NCI-H128 (cell line): ENCODE measurements around the gene FOXF1.

ENCODE experiments used
- DNase-seq: peaks from one replicate; lab custom pipeline; 2025; ENCODE audit not compliant: unreplicated experiment; lab: John Stamatoyannopoulos, UW

FOXF1 gene

DNA sequence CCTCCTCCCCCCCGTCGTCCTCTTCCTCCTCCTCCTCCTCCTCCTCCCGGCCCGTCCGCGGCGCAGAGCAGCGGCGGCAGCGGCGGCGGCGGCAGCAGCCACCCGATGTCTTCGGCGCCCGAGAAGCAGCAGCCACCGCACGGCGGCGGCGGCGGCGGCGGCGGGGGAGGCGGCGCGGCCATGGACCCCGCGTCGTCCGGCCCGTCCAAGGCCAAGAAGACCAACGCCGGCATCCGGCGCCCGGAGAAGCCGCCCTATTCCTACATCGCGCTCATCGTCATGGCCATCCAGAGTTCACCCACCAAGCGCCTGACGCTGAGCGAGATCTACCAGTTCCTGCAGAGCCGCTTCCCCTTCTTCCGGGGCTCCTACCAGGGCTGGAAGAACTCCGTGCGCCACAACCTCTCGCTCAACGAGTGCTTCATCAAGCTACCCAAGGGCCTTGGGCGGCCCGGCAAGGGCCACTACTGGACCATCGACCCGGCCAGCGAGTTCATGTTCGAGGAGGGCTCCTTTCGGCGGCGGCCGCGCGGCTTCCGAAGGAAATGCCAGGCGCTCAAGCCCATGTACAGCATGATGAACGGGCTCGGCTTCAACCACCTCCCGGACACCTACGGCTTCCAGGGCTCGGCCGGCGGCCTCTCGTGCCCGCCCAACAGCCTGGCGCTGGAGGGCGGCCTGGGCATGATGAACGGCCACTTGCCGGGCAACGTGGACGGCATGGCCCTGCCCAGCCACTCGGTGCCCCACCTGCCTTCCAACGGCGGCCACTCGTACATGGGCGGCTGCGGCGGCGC lies at the start of gene FOXF1:
Gene FOXF1 (plus strand): TSS at position 63 of the 797 bp plus-strand sequence. CDS start 43 bp downstream, at position 106.
- DNase-seq: no peak

DNA sequence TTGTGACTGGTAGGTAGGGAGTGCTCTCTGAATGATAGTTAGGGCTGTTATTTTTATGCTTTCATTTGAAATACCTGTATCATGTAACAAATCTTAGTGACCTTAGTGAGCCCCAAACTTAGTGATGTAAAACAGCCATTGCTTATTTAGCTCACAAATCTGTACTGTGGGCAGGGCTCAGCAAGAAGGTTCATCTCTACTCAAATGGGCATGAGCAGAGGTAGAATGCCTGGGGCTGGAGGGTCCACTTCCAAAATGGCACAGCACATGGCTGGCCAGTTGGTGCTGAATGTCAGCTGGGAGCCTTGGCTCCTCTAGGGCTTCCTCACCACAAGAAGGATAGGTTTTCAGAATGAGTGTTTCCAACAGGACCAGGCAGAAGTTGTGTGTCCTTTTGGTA lies 49.3 kb upstream of the FOXF1 start:
- no peak for DNase-seq

DNA sequence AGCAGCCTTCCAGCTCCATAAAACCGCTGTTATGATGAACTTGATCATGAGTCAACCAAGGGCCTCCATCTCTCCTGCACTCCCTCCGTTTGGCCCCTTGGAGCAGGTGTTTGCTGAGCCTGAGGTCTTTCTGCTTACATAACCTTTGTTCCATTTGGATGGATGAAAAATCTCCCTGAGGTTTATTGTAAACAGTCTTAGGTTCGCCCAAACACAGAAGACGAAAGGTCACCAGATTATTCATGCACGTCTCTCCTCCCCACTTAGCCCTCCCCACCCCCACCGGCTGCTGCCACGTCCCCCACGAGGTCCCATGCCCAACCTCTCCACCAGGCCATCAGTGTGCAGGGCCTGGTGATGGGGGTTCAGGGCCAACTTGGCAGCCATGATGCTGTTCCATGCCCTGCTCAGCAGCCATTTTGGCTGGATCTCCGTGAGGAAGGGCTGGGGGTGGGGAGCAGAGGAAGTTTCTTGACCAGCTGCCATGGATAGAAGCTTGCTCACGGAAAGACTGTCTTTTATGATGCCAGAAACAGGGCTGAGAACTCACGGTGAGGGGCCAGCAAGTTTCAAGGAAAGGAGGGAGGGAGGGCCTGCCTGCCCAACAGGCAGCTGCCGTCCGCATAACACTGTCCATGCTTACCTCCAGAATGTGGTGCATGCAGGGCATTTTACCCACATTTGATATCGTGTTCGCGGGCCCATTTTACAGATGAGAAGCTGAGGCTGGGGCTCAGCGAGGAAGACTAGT lies 47.8 kb upstream of the FOXF1 start:
- no peak for DNase-seq

DNA sequence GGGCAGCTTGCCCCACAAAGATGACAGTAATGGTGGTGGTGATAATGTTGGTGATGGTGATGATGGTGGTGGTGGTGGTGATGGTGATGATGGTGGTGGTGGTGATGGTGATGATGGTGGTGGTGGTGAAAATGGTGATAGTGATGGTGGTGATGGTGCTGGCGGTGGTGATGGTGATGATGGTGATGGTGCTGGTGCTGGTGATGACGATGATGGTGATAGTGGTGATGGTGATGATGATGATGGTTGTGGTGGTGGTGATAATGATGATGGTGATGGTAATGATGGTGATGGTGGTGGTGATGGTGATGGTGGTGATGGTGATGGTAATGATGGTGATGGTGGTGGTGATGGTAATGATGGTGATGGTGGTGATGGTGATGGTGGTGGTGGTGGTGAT lies 46.3 kb upstream of the FOXF1 start:
- no peak for DNase-seq

DNA sequence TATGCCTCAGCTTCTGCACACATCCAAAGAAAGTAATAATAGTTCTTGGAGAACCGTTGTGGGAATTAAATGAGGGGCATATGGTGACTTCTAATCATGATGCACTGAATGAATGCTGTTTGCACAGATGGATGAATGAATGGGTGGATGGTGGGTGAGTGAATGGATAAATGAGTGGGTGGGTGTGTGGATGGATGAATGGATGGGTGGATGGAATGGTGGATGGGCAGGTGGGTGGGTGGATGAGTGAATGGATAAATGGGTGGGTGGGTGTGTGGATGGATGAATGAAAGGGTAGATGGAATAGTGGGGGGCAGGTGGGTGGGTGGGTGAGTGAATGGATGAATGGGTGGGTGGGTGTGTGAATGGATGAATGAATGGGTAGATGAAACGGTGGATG lies 44.9 kb upstream of the FOXF1 start:
- DNase-seq: no peak

DNA sequence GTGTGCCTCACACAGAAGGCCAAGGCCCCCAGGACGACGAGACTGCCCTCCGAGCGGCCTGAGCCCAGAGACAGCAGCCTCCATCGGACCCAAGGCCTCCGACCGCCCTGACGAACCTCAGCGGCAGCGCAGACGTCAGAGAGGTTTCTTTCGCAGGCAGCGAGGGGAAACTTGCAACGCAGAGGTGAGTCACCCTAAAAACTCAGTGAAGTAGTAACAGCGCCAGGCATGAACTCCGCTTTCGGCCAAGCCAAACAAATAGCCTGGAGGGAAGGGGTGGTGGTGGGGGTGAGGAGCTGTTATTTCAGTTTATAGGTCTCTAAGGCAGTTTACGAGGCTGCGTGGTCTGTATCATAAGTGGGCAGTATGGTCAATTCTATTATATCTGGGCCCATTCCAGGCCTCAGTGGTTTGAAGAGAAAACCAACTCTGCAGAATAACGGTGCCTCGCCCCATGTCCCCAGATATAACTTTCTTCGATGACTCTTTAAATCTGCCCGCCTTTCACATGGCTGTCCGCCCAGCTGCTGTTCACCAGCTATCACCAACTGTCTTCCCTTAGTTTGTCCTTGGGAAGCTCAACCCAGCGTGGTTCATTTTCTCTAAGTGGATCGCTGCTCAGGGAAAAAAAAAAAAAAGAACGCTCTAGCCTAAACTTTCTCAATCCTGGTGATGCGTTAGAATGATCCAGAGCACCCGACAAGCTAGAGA lies 43.5 kb upstream of the FOXF1 start:
- no peak for DNase-seq

DNA sequence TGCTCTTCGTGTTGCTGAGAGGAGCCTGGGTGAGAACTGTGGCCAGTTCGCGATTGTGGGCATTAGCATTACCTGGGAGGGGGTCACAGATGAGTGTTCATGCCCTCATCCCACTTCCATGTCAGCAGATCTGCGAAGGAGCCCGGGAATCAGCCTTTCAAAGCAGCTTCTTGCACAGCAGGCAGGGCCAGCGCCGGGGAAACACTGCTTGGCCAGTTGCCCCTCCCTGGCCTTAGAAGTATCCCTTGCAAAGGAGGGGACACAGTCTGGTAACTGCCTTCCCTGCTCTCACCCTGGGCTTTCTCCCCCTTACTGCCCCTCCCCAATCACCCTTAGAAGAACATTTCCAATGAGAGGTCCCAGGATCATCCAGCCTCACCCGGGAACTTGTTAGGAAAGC lies 42.8 kb upstream of the FOXF1 start:
- DNase-seq: no peak

DNA sequence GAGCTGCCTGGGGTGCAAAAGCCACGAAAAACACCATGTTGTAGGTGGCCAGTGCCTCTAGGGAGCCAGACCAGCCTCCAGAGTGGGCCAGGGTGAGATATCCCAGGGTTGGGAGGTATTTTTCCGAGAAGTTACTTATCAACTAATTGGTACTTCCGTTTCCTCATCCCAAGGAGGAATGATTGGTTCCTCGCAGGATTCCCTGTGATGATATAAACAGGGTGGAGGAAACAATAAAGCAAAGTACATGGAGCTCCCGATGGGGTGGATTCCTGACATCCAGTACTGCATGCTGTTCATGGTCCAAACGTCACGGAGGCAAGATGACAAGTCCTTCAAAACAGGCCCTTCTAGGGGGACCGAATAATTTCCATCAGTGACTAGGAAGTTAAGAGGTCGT lies 39.4 kb upstream of the FOXF1 start:
- no peak for DNase-seq

DNA sequence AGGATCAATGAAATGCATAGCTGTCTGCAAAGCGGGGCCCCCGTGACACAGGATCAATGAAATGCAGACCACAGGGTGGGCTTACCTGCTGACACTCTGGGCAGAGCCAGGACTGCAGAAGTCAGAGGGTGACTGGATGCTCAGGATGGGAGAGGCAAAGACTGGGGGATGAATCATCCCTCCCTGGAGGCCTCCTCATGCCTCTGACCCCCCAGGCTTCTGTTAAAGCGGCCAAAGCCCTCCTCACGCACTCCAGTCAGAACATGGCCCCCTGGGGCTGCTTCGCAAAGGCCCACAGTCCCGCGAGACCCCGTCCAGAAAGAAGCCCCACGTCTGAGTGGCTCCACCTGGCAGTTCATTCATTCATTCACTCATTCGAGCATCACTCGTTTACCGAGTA lies 38.4 kb upstream of the FOXF1 start:
- no peak for DNase-seq

DNA sequence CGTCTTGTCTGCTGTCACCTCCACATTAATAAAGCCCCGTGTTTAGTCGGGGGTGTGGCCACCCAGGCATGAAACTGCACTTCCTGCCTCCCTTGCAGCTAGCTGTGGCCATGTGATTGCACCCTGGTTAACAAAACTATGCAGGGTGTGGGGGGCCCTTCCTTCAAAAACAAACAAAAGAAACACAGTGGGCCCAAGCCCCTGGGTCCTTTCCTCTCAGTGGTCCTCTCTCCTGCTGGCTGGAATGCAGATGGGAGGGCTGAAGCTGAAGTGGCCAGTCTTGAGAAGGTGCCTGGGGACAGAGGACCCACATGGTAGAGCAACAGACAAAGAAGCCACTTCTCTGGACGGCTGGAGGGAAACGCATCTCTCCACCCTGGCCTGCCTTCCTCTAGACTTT lies 38.0 kb upstream of the FOXF1 start:
- DNase-seq: no peak

DNA sequence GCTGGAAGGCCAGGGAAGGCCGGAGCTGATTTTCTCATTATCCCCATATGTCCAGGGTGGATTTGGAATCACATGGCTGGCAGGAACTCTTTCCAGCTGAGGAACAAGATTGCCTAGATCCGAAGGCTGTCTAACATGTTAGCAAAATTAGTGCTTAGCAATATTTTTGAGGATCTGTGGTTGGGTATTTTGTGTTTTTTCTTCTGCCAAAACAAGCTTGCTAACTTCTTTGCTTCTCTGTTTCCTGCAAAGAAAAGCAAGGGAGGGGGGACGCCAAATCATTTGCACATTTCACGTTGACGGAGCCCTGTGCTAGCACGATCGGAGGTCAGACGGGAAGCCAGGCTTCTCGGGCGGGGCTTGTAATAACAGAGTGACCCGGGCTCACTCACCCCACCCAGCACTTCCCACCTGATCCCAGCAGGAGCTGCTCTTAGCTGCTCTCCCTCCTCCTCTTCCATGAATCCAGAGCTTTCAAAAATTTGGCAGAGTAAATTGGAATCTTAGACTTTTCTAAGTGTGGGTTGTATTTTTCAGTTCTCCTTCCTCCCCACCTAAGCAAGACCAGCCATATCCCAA lies 33.3 kb upstream of the FOXF1 start:
- DNase-seq: no peak

DNA sequence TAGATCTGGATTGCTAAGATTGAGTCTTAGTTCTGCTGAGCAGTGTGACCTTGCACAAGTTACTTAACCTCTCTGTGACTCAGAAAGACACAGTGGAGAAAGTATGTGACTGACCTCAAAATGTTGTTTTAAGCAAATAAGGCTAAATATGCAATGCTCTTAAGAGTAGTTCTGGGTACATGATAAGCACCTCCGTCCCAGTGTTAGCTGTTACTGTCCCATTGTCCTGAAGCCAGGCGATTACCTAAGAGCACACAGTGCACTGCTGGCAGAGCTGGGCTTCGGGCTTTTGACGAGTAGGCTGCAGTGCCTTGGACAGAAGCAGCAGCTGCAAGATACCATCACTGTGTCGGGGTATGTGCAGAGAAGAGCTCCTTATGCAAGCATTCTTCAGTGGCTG lies 32.7 kb upstream of the FOXF1 start:
- no peak for DNase-seq

DNA sequence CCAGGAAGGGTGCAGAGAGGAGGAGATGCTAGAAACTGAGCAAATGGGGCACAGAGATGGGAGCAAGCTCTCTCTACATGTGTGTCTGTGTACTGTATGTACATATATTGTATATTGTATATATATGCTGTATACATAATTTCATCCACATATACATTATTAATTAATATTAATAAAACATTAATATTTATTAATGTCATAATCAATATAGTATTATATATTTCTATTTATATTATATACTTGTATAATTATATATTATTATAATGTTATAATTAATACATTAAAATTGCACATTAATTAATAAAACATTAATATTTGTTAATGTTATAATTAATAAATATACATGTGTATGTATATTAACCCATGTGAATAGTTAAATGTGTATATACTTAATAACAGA lies 31.5 kb upstream of the FOXF1 start:
- DNase-seq: no peak

DNA sequence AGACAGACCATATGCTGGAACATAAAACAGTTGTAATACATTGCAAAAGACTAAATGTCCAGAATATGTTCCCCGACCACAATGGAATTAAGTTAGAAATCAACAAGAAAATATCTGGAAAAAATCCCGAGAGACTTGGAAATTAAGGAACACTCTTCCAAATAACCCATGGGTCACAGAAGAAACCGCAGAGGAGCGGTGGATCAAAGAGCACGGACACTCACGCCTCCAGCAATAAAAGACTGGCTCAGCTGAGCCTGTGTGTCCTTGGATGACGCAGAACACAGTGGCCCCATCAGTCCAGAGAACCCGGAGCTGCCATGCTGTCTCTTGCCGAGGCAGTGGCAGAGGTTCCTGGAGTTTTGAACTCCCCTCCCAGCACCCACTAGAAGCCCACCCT lies 30.9 kb upstream of the FOXF1 start:
- no peak for DNase-seq

DNA sequence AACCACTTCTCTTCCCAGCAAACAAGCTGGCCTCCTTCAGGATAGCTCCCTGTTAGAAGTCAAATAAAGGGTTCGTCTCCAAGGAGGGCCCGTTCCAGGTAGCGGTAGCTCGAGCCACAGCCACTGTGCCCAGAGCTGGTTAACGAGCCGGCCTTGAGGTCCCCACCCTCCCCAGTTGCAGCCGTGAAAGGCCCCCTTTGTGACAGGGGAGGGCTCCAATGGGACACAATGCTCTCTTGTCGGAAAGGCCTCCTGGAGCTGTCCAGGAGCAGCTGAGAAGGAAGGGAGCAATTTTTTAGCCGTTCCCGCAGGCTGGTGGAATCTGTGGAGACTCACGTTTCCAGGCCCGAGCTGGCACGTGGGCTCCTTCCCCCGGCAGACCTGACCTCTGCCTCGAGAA lies 29.9 kb upstream of the FOXF1 start:
- no peak for DNase-seq

DNA sequence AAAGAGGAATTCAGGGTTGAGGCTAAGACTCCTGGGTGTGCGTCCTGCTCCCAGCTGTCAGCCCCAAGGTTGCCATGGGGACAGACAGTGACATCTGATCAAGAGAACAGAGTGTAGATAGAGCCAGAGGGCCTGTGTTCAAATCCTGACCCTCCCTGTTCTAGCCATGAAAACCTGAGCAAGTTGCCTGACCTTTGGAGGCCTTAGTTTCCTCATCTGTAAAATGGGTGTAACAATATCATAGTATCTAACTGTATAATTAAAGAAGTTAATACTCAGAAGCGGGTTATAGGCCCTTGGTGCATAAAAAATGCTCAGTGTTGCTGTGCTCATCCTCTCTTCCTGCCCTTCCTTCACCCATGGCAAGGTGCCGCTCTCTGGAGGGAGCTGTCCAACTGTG lies 28.7 kb upstream of the FOXF1 start:
- no peak for DNase-seq

DNA sequence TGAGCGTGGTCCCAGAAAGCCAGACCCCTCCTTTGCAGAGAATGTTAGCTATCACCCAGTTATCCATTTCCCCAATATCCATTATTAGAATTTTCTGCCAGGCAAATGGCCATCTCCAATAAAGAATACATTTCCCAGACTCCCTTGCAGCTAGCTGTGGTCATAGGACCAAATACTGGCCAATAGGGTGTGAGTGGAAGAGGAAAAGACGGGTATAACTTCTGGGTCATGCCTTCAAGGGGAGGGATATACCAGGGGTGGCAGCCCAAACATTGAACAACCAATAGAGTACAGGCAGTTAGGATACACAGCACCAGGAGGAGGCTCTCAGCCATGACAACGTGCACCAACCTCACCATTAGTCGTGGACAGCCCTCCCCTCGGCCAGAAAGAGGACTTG lies 26.1 kb upstream of the FOXF1 start:
- DNase-seq: no peak

DNA sequence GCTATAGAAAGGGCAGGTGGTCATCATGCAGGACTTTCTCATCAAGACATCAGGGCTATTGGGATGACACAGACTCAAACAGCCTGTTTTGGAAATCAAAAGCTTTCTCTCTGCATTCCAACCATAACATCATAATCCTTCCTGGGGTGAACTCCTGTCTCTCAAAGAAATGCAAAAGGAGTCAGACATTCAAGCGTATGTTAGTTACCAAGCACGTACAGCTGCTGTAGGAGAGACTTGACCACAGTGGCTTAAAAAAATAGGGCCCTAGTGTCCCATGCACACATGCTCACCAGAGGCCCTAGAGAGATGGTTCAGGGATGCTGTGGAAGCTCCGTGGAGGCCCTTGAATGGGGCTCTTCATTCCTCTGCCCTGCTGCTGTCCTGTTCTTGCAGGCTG lies 24.6 kb upstream of the FOXF1 start:
- DNase-seq: no peak

DNA sequence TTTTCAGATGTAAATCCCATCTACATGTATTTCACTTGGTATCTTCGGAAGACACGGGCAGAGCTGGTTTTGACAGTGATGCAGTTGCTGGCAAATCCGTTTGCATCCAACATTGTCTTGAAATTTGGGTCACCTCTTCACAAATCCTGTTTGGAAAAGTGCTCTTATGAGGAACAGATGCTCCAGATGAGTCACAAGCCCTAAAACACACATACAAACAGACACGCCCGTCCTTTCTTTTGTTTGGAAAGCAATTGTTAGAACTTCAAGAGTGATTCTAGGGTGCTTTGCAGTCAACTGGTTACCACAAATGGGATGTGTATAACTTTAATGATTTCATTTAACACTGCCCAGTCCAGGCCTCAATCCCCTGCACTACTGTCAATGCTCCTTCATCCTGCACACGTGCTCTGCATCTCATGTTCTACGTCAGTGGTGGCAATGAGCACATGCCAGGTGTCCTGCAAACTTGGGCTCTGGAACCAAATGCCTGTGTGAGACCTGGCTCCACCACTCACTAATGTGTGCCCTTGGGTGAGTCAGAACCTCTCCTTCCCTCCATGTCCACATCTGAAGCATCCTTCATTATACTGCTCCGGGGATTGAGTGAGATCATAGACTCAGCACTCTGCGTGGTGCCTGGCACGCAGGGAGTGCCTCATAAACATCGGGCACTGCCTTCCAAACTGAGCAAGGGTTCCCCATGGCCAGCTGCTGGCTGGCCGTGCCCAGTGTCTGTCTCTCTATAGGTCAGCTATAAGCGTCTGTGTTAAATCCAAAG lies 19.3 kb upstream of the FOXF1 start:
- DNase-seq: no peak

DNA sequence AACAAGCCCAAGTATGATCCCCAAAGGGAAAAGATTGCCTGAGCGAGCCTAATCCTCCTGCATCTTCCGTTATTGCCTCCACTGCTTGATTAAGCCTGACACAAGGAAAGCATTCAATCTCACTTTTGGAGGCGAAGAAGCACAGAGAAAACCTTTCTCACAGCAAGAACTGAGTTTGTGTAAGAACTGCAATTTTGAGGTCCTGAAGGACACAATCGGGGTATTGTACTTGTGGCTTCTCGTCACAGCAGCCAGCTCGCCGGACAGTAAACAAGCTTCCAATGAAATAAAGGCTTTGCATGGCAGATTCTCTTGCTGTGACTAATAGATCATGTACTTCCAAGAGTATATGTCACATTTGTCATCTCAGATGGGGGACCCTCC lies 18.7 kb upstream of the FOXF1 start:
- DNase-seq: no peak
